ENCODE results near the gene QRICH1. TPM values are rescaled to one million over a fixed set of nuclear protein-coding genes. Genes with fewer than 3 reads are reported as not detected.
A peak's percentile ranks its signal among the peaks of the same experiment; 100 is the strongest.

Gene QRICH1
- total and polyA plus RNA-seq, 2 donors (not counting 1 experiment from before 2014, with no cell fraction given) = 48.7 to 59.0 TPM

DNA sequence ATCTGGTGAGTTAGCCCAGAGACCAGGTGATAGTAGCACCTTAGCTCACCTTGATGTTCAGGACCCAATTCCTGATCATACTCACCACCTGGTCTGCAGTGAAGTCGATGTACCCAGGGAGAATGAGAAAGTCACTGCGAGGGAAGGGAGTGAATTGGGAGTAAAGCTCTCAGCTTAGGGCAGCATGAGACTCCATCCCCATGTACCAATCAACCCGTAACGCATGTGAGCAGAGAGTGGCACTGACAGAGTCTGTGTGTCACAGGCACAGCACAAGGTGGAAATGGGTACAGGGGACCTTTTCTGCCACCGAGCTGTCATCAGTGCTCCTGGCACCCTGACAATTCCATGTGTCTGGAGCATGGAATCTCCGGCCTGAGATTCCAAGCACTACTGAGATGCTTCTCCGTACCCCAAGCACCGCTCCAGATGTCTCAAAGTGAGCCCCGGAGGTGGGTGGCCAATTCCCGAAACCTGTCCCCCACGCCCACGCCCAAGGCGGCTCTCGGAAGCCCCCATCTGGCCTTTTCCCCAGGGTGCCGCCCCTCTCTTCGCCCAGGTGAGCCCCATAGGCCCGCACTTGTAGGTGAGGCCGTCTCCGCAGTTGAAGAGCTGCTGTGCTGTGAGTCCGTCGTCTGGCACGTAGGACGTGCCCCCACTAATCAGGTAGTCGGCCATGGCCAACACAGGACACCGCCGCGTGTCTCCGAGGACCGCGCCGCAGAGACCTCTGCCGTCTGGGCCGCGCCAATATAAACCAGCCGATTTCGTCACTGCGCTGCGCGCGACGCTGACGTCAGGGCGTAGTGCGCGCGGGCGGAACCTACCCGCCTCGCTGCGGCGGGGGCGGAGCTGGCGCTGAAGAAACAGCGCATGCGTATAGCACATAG is 65.0 kb downstream of the QRICH1 start, which contains the start of gene IMPDH2:
Gene IMPDH2, minus strand, starts transcription at position 726 of the 890 bp plus-strand sequence. Its CDS starts 48 bp downstream, at position 678.
- peak; percentile 88 to 92 for DNase-seq (ENCODE audit: low read depth in 2 of 2)
- peaks cover 36% of the 10 kb centered on the region for H3K79me2 ChIP-seq (ENCODE audit: control insufficient read depth, insufficient read depth, low read length)
- no peaks in the 10 kb centered on the region for H4K20me1 ChIP-seq (ENCODE audit: control insufficient read depth, extremely low read depth, insufficient read depth, low read length)
- peak within 1 kb of the TSS; percentile 71 for H3K4me2 ChIP-seq (ENCODE audit: extremely low read depth, insufficient read depth, low read length)
- peak within 1 kb of the TSS; percentile 56 to 88 (median 71) for H3K4me3 ChIP-seq (replicated peaks in 1 of 4; ENCODE audit: control extremely low read depth in 1 of 4, insufficient read depth in 1 of 4, low read depth in 3 of 4, low read length in 4 of 4)
- peak within 1 kb of the TSS; percentile 81 for H3K9ac ChIP-seq (ENCODE audit: insufficient read depth, low read length)
- H3K9me3 ChIP-seq (ENCODE audit: control insufficient read depth, insufficient read depth, low read depth, low read length) = no peaks in the 10 kb centered on the region
- no peak for TF ChIP-seq CTCF (conservative IDR thresholded peaks at IDR 0.05 in 1 of 2, IDR thresholded peaks at IDR 0.05 in 1 of 2; ENCODE audit: low read depth in 1 of 2, low read length in 2 of 2)
- no peak for TF ChIP-seq EZH2 (IDR thresholded peaks at IDR 0.05; ENCODE audit: low read length, missing control alignments)
- H3K27me3 ChIP-seq (ENCODE audit: control insufficient read depth, insufficient read depth, low read length) = no peaks in the 10 kb centered on the region
- H3K27ac ChIP-seq (ENCODE audit: insufficient read depth, low read length) = peak within 1 kb of the TSS; percentile 86
- no peak within 1 kb of the TSS for H2AFZ ChIP-seq (ENCODE audit: low read length)
- H3K36me3 ChIP-seq (ENCODE audit: control insufficient read depth, insufficient read depth, low read length) = peaks cover 34% of the 10 kb centered on the region
- H3K4me1 ChIP-seq (ENCODE audit: control insufficient read depth, extremely low read depth, insufficient read depth, low read length) = peaks cover 7% of the 10 kb centered on the region

- Histone ChIP-seq H4K20me1 (ENCODE audit: control insufficient read depth, extremely low read depth, insufficient read depth, low read length) (no peaks in the 10 kb centered on the region), H3K27me3 (ENCODE audit: control insufficient read depth, insufficient read depth, low read length) (no peaks in the 10 kb centered on the region), H3K4me1 (ENCODE audit: control insufficient read depth, extremely low read depth, insufficient read depth, low read length) (peaks cover 7% of the 10 kb centered on the region), H3K9ac (ENCODE audit: insufficient read depth, low read length) (no peak overlapping the region), H3K79me2 (ENCODE audit: control insufficient read depth, insufficient read depth, low read length) (peaks cover 38% of the 10 kb centered on the region), H3K4me3 (replicated peaks in 1 of 4; ENCODE audit: control extremely low read depth in 1 of 4, insufficient read depth in 1 of 4, low read depth in 3 of 4, low read length in 4 of 4) (peak overlapping the region; percentile 56 to 88 (median 71)), H3K36me3 (ENCODE audit: control insufficient read depth, insufficient read depth, low read length) (peaks cover 36% of the 10 kb centered on the region), H3K4me2 (ENCODE audit: extremely low read depth, insufficient read depth, low read length) (peak overlapping the region; percentile 71), H3K9me3 (ENCODE audit: control insufficient read depth, insufficient read depth, low read depth, low read length) (no peaks in the 10 kb centered on the region), H3K27ac (ENCODE audit: insufficient read depth, low read length) (peak overlapping the region; percentile 86), H2AFZ (ENCODE audit: low read length) (no peak overlapping the region)
- TF ChIP-seq CTCF (conservative IDR thresholded peaks at IDR 0.05 in 1 of 2, IDR thresholded peaks at IDR 0.05 in 1 of 2; ENCODE audit: low read depth in 1 of 2, low read length in 2 of 2) = no peak
- no peak for TF ChIP-seq EZH2 (IDR thresholded peaks at IDR 0.05; ENCODE audit: low read length, missing control alignments)
- DNase-seq (ENCODE audit: low read depth in 2 of 2) = no peak
These were observed 65.6 kb downstream of the QRICH1 start for GRCh38 chr3:49028298-49028672.

- Histone ChIP-seq H3K36me3 (ENCODE audit: control insufficient read depth, insufficient read depth, low read length) (peaks cover 39% of the 10 kb centered on the region), H3K4me3 (replicated peaks in 1 of 4; ENCODE audit: control extremely low read depth in 1 of 4, insufficient read depth in 1 of 4, low read depth in 3 of 4, low read length in 4 of 4) (peak overlapping the region in 1 of 4 experiments; percentile 88), H3K9me3 (ENCODE audit: control insufficient read depth, insufficient read depth, low read depth, low read length) (no peaks in the 10 kb centered on the region), H3K27me3 (ENCODE audit: control insufficient read depth, insufficient read depth, low read length) (no peaks in the 10 kb centered on the region), H3K4me2 (ENCODE audit: extremely low read depth, insufficient read depth, low read length) (peak overlapping the region; percentile 71), H2AFZ (ENCODE audit: low read length) (no peak overlapping the region), H4K20me1 (ENCODE audit: control insufficient read depth, extremely low read depth, insufficient read depth, low read length) (no peaks in the 10 kb centered on the region), H3K9ac (ENCODE audit: insufficient read depth, low read length) (no peak overlapping the region), H3K79me2 (ENCODE audit: control insufficient read depth, insufficient read depth, low read length) (peaks cover 44% of the 10 kb centered on the region), H3K4me1 (ENCODE audit: control insufficient read depth, extremely low read depth, insufficient read depth, low read length) (peaks cover 9% of the 10 kb centered on the region), H3K27ac (ENCODE audit: insufficient read depth, low read length) (no peak overlapping the region)
- TF ChIP-seq CTCF (conservative IDR thresholded peaks at IDR 0.05 in 1 of 2, IDR thresholded peaks at IDR 0.05 in 1 of 2; ENCODE audit: low read depth in 1 of 2, low read length in 2 of 2) (no peak), EZH2 (IDR thresholded peaks at IDR 0.05; ENCODE audit: low read length, missing control alignments) (no peak)
- no peak for DNase-seq (ENCODE audit: low read depth in 2 of 2)
These were observed 66.2 kb downstream of the QRICH1 start for GRCh38 chr3:49027634-49028033.
